Retinal pigment epithelial cell (primary cell): ENCODE data around the gene AIFM2.

ENCODE experiments used
- DNase-seq: peaks from one replicate; pipeline ENCODE4 v3.0.0-alpha.2; 2010; ENCODE audit warnings: low read depth
- H3K4me3 ChIP-seq: 2 replicates; pipeline ENCODE4 v1.5.1; 2011; ENCODE audit warnings: mild to moderate bottlenecking, low read length, control low read depth, moderate library complexity
- TF ChIP-seq, protein P1 (sequence below): conservative IDR thresholded peaks from 2 replicates; pipeline ENCODE4 v1.5.1; 2011; ENCODE audit warnings: low read depth, low read length, control low read depth, inconsistent platforms

AIFM2 gene

DNA sequence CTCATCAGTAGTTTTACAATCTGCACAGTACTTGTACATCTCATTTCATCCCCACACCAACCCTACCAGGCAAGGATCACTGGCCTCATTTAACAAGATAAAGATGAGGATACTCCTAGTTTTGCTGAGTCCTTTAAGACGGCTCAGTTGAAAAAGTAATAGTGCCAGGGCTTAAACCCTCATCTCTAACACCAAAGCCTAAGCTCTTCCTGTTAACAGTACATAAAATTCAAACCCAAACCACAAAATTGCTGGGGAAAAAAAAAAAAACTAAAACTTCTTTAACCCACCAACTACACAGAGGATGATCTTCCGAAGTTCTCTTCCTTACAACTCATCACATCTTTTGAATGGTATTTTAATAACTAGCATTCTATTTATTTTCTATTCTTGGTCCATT is 36.4 kb upstream of the AIFM2 start:
- TF ChIP-seq, protein P1, sequence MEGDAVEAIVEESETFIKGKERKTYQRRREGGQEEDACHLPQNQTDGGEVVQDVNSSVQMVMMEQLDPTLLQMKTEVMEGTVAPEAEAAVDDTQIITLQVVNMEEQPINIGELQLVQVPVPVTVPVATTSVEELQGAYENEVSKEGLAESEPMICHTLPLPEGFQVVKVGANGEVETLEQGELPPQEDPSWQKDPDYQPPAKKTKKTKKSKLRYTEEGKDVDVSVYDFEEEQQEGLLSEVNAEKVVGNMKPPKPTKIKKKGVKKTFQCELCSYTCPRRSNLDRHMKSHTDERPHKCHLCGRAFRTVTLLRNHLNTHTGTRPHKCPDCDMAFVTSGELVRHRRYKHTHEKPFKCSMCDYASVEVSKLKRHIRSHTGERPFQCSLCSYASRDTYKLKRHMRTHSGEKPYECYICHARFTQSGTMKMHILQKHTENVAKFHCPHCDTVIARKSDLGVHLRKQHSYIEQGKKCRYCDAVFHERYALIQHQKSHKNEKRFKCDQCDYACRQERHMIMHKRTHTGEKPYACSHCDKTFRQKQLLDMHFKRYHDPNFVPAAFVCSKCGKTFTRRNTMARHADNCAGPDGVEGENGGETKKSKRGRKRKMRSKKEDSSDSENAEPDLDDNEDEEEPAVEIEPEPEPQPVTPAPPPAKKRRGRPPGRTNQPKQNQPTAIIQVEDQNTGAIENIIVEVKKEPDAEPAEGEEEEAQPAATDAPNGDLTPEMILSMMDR: no peak
- peak overlapping the region; percentile 99 for H3K4me3 ChIP-seq
- no peak for DNase-seq

DNA sequence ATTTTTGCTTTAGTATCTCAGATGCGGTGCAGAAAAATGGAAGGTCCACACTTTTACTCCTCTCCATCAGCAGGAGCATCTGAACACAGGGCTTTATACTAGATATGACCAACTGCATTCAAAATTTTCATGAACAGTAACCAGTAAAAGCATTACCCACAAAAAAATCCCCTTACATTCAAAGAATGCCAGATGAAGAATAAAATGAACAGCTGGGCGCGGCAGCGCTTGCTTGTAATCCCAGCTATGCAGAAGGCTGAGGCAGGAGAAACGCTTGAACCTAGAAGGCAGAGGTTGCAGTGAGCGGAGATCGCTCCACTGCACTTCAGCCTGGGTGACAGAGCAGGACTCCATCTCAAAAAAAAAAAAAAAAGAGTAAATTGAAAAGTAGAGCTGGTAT is 34.6 kb upstream of the AIFM2 start:
- DNase-seq: no peak
- H3K4me3 ChIP-seq: no peak overlapping the region
- TF ChIP-seq, protein P1: no peak

DNA sequence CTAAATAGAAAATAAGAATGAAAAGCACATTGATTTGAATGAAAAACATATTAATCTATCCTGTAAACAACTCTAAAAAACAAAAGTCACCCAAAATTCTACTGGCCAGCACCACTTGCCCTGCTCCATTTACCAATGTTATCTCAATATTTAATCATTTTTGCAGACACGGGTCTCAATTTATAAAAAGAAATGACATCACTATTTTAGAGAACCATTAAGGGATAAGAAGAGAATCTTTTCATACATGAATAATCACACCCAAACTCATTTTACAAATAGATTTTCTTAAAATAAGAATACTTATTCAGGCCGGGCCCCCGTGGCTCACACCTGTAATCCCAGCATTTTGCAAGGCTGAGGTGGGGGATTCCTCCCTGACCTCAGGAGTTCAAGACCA is 33.8 kb upstream of the AIFM2 start:
- H3K4me3 ChIP-seq: no peak overlapping the region
- no peak for DNase-seq
- TF ChIP-seq, protein P1: no peak

DNA sequence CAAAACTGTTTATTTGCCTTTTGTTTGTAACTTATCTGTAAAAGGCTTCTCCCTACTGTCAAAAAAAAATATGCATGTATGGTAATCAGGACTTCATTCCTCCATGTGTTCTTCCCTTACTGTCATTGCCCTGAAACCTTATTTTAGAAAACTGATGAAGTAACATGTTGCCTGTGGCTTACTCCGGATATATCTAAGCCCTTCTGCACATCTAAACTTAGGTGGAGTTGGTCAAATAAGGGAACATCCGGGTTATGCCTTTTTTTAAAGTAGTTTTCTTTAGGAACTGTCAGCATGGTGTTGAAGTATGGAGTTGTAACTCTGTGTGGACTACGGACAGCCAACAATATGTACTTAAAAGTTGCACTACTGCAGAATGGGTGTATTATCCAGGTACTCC is 31.5 kb upstream of the AIFM2 start:
- TF ChIP-seq, protein P1: no peak
- H3K4me3 ChIP-seq: no peak overlapping the region
- no peak for DNase-seq

DNA sequence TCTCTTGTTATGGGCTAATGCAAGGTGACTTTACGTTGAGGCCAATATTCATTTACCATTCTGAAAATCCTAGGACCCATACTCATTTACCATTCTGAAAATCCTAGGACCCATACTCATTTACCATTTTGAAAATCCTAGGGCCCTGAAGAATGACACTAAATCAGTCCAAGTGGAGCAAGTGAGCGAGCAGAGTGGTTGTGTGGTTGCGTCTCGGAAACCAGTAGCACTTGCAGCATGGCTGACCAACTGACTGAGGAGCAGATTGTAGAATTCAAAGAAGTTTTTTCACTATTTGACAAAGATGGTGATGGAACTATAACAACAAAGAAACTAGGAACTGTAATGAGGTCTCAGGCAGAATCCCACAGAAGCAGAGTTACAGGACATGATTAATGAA is 30.8 kb upstream of the AIFM2 start:
- H3K4me3 ChIP-seq: no peak overlapping the region
- TF ChIP-seq, protein P1: no peak

DNA sequence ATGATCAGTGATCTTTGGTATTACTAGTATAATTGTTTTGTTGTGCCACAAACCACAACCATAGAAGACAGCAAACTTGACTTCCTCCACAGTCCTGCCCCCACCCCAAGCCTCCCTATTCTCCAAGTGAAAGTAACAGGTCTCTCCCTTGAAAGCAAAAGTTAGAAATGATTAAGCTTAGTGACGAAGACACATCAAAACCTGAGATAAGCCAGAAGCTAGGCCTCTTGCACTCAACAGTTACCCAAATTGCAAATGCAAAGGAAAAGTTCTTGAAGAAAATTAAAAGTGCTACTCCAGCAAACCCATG is 30.2 kb upstream of the AIFM2 start:
- TF ChIP-seq, protein P1: no peak
- no peak overlapping the region for H3K4me3 ChIP-seq
- no peak for DNase-seq

More for the DNA sequence above, 30.8 kb upstream of the AIFM2 start:
- no peak for DNase-seq

DNA sequence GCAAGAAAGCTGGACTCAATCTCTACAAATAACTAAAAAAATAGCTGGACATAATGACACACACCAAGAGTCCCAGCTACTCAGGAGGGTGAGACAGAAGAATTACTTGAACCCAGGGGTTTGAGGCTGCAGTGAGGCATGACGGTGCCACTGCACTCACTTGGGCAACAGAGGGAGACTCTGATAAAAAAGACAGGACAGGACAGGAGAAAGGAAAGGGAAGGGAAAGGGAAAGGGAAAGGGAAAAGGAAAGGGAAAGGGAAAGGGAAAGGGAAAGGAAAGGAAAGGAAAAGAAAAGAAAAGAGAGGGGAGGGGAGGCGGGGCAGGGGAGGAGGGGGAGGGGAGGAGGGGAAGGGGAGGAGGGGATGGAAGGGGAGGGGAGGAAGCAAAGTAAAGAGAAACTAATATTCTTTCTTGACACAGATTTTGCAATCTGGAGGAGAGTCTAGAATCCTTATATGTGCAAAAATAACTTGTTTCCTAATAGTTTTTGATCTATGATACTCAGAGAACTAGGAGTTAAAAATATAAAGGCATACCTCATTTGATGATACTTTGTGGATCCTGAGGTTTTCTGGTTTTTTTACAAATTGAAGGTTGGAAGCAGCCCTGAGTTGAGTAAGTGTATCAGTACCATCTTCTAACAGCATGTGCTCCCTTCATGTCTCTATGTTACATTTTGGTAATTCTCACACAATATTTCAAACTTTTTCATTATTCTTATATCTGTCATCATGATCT is 29.7 kb upstream of the AIFM2 start:
- no peak for DNase-seq
- TF ChIP-seq, protein P1: no peak
- no peak overlapping the region for H3K4me3 ChIP-seq
